Jurkat, Clone E6-1 (cell line): ENCODE data around the gene AUTS2.

Experiments used
- DNase-seq: peaks from one replicate; pipeline ENCODE4 v3.0.0-alpha.2; 2011; ENCODE audit warnings: low read depth, low spot score
- H3K4me3 ChIP-seq: 2 replicates; pipeline ENCODE4 v1.5.1; 2011; ENCODE audit warnings: mild to moderate bottlenecking, low read length, control low read depth, moderate library complexity

The AUTS2 gene

DNA sequence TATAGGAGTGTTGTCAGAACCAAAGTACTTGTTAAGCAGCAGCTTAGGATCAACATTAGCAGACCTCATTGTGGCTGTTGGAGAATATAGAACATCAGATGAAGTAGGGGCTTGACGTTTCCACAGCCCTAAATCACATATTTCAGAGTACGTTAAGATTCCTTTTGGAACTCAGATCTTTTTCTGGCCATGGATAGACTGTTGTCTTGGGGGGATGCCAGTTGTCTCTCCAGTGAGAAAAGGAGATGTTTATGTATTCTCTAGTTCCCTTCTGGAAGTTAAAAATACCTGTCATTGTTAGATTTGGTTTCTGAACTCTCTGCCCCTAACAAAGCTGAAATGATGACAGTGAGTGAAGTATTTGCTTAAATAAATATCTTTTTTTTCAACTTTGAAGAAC is 191.3 kb downstream of the AUTS2 start:
- DNase-seq, result no peak

DNA sequence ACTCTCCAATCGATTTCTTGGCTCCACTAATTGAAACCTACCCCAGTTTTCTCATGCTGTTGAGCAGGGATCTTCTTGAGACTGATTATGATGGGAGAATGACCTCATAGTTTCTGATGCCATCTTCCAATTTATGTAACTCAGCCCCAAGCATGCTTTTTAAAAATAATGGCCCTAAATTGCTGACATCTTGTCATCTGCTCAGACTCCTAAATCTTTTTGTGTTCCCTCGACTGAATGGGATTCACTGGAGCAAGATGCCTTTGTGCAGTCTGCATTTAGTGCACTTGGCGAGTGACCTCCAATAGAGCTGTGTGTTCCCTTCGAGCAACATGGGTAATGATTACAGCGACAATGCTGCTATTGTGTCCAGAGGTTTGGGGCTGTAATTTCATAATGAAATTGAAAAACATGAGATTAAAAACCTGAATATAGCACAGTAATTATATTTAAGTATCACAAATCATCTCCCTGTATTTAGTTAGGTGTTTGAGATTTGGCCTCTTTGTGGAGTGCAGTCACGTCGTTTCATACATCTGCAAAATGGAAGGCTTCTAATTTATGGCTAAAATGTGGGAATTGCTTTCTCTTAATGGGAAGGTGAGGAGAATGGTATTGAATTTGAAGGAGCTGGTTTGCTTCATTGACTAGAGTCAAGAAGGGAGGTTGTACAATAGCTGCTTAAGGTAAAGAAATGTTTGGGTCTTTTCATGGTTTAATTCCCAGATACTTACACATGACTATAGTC is 192.9 kb downstream of the AUTS2 start:
- H3K4me3 ChIP-seq, result no peak overlapping the region
- no peak for DNase-seq

More for the DNA sequence above, 191.3 kb downstream of the AUTS2 start:
- H3K4me3 ChIP-seq, result no peak overlapping the region

DNA sequence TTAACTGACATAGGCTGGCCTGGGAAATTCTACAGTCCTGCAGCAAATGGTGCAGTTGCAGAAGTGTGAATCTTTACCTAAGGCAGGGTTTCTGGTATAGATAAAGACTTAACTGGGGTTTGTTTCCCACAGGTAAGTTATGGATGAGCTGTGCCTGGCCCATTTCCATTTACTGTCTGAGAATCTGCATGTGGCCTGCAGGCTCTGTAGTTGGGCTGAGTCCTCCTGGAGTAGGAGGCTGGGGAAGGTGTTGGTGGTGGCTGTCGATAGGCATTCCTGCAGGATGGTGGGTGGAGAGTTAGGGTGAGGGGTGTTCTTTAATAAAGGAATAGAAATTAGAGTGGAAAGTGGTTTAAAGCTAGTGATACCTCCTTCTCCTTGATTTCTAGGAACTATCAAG is 193.5 kb downstream of the AUTS2 start:
- no peak for DNase-seq
- no peak overlapping the region for H3K4me3 ChIP-seq

DNA sequence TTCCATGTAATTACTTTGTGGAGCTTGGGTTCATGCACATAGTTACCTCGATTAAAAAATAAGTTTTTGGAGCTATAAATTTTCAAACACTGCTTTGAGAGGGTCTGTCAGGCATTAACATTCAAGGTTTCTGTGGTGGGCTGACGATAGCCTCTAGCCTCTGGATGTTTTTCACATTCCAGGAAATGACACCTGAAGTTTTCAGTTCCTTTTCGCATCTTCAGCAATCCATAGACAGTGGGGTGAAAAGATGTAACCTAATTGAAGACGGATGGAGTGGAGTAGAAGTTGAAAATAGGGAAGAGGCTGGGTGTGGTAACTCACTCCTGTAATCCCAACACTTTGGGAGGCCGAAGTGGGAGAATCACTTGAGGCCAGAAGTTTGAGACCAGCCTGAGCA is 197.7 kb downstream of the AUTS2 start:
- H3K4me3 ChIP-seq, result no peak overlapping the region
- no peak for DNase-seq

DNA sequence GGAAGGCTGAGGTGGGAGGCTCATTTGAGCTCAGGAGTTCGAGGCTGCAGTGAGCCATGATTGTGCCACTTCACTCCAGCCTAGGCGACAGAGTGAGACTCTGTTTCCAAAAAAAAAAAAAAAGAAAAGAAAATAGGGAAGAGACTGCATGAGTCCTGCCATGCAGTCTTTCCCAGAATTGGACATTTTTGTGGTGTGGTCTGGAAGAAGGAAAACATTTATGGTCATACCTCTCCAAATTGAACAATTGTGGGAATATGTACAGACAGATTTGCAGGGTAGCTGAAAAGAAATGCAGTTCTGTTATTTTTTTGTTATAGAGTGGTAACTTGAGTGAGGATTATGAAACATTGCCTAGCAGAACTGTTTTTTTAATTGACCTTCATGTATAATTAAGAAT is 198.1 kb downstream of the AUTS2 start:
- H3K4me3 ChIP-seq, result no peak overlapping the region
- no peak for DNase-seq

DNA sequence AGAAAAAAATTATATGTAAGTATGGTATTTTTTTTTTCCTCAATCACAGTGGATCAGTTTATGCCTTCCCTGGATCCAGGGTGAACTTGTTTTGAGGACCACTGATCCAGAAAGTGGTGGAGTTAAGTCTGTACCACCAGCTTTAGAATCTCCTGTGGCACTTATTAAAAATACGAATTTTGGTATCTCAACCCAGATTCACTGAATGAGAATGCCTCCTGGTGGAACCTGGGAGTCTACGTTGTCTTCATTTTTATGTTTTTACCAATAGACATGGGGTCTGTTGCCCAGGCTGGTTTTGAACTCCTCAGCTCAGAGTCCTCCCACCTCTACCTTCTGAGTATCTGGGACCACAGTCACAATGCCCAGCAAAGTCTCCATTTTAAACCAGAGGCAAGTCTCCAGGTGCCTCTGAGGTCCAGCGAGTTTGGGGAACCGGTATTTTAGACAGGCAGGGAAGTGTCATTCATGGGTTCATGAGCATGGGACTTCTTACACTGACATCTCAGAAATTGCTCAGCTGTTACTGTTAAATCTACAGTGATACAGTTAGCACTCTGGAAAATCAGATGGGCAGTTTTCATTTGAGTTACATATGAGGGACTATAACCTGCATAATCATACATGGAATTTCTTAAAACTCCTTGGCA is 200.9 kb downstream of the AUTS2 start:
- no peak overlapping the region for H3K4me3 ChIP-seq
- DNase-seq, result no peak

DNA sequence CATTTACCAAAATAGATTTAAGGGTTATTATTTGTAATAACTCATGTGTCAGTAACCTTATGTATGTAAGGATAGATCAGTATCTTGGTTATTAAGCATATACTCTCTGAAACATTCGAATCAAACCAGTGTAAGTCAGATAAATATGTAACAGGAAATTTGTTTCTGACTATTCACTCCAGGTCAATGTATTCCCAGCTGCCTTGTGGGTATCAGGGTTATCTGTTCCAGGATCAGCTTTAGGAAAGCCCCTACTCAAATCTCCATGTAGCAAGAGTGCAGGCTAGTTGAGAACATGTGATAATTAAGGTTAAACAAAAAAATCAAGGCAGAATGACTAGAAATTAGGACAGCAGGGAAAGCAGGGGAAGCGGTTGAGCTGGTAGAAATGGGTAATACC is 201.7 kb downstream of the AUTS2 start:
- no peak for DNase-seq
- no peak overlapping the region for H3K4me3 ChIP-seq

DNA sequence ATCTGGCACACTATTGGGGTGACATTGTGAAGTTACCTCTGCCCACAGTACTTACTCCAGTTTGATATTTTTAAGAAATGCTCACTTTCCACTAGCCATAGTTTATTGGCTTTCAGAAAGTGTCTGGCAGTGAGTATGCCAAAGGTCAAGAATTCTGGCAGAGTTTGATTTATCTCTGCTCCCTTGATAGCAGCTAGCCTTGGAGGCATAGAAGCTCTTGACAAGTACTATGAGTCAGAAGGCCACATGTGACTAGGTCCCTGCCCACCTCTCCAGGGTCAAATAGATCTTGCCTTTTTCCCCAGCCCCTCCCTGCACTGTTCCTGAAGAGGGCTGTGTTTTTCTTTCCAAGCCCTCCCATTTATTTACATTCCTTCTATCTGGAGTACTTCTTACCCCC is 202.2 kb downstream of the AUTS2 start:
- no peak overlapping the region for H3K4me3 ChIP-seq
- no peak for DNase-seq

DNA sequence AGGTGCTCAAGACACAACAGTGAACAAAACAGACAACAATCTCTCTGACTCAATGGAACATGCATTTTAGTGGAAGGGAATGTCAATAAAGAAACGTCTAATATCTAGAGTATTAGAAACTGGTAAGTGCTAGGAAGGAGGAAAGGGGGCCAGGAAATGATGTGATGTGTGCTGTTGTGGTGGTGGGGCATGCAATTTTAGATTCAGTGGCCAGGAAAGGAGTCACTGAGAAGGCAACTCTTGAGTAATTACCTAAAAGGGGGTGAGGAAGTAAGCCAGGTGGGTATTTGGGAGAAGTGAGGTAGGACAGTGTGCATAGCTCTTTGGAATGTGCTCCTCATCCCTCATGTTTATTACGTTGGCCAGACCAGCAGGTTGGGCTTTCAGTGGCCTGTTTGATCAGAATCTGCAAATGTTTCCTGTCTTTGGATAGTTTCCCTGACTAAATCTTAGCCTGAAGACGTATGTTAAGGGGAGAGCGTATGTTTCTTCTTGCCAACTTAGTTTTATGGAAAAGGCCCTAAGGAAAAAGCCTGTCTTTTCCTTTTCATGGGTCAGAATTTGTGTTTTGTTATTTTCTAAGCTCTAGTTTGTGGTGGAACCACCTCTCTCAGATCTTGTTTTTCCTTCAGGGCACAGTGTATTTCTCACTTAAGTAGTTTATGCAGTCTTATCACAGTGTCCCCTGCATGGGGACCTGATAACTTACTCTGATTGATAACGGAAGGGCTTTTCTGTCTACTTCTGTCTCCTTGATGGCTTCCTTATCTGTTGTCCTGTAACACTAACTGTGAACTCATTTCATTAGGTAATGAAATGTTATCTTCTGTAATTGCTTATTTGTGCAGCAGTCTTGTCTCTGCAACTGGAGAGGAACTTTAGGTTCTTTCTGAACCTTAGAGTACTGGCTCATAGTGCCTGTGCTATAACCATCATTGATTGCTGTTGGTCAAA is 203.7 kb downstream of the AUTS2 start:
- H3K4me3 ChIP-seq, result no peak overlapping the region
- no peak for DNase-seq

DNA sequence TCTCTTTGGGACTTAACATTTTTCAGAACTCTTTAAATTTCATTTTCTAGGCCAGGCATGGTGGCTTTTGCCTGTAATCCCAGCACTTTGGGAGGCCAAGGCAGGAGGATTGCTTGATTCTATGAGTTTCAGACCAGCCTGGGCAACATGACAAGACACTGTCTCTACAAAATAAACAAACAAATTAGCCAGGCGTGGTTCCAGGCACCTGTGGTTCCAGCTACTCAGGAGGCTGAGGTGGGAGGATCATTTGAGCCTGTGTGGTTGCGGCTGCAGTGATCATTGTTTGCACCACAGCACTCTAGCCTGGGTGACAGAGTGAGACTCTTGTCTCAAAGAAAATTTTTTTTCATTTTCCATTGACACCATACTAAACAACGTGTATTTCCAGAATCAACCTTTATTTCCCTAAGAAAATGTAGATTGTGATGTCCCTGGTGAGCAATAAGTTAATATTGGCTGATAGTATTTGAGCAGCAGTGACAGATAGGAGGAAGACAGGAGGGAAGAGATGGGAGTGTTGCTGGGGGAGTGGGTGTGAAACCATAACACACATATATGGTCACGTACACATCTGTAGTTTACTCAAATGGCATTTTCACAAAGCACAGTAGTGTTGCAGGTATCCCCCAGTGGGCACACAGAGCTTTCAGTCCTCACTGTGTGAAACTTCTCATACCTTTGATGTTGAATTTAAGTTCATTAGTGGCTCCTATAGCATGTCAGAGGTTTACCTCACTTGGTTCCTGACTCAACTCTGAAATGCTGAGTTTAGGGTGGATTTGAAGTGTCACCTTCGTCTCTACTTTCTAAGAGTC is 205.6 kb downstream of the AUTS2 start:
- no peak overlapping the region for H3K4me3 ChIP-seq
- DNase-seq, result no peak

DNA sequence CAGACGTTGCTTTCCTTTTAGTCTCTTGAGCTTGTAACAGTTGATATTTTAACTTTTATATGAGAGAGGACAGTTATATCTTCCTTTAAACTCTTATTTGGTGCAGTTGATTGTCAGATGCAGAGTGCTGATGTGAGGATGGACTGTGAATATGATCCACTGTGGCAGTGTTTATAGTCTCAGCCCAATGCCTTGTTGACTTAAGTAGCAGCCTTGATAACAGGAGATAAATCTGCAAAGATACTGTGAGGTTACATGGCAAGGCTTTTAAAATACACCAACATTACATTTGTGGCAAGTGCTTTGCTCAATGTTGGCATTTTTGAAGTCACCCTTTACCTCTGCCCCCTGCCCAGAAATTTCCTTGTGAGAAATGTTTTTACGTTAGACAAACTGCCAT is 206.7 kb downstream of the AUTS2 start:
- DNase-seq, result no peak
- H3K4me3 ChIP-seq, result no peak overlapping the region

DNA sequence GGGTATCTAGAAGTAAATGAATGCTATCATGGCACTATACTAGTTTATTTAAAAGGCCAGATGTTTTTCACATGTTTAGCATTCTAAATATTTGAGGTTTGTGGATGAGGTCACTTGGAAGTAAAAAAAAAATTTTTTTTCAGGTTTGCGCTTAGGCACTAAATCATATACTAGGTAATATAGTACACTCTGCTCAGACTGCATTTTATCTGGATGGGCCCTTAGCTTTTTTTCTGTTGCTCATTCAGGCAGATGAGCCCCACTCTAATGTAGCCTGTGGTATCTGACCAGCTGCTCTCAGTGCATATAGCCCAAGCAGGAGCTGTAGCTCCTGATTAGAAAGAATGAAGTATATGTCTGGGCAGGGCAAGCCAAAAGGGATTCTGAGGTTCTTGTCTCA is 210.1 kb downstream of the AUTS2 start:
- no peak overlapping the region for H3K4me3 ChIP-seq
- DNase-seq, result no peak

DNA sequence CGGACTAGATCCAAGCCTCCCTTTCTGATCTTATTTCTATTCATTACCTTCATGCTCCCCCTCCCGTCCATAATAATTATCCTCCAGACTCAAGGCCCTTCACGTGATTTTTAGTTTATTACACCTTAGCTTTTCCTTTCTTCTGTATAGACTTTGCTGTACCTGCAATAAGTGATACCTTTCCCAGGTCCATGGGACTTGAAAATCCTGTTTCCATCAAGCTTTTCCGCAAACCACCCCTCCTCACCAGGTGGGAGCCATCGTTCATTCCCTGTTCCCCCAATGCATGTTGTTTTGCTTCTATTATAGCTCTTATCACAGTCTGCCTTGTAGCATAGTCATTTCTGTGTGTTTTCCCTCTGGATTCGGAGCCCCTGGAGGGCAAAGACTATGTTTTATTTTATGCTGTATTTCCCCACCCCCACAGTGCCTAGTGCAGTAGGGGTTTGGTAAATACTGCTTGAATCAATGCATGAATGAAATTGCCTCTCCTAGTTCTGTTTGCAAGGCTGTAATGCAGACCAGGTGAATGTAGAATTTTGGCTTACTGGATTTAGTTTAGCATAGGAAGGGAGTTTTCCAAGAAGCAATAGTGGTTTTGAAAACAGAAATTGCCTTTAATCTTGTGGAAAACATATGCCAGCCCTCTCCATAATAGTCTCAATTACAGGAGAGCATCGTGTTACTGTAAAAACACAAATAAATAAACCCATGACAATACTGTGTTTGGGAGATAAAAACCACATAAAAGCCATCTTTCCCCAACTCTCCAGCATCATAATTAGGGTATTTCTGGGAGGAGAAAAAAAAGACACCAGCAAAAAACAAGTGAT is 213.4 kb downstream of the AUTS2 start:
- DNase-seq, result no peak
- H3K4me3 ChIP-seq, result no peak overlapping the region

DNA sequence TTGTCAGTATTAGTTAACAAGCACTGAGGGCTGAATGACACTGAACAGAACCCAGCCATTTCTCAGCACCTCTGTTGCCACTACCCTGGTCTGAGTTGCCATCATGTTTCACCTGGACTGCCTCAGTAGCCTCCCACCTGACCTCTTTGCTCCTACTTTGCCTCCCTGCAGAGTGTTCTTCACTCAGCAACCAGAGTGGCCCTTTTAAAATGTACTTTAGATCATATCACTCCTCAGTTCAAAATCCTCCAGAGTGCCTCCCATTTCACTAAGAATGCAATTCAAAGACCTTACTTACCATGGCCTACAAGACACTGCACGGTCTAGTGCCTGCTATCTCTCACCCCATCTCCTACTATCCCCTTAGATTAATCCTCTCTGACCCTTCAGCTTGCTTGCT is 214.5 kb downstream of the AUTS2 start:
- no peak for DNase-seq
- H3K4me3 ChIP-seq, result no peak overlapping the region

DNA sequence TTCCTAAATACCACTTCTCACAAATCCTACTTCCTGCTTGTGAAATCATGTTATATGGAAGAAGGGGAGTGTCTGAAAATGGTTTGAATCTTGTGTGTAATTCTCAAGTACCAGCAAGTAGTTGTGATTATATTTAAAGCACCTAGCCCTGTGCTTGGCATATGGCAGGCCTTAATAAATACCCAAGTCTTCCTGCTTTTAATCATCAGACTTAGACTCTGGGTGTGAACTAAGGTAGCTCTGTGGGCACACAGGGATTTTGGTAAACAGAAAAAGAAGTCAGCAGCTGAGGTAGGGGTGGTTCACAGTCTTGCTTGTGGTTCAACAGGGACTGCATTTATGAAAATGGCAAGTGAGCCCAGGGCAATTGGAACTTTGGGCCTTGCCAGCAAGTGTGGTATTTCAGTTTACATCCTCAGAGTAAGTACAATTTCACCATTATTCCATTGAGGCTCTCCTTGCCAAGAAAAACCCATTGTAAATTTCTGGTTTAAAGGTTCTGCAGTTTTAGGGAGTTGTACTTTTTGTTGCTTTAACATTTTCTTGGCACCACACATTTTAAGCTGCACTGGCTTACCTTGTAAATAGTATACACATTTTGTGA is 215.5 kb downstream of the AUTS2 start:
- no peak overlapping the region for H3K4me3 ChIP-seq
- no peak for DNase-seq

DNA sequence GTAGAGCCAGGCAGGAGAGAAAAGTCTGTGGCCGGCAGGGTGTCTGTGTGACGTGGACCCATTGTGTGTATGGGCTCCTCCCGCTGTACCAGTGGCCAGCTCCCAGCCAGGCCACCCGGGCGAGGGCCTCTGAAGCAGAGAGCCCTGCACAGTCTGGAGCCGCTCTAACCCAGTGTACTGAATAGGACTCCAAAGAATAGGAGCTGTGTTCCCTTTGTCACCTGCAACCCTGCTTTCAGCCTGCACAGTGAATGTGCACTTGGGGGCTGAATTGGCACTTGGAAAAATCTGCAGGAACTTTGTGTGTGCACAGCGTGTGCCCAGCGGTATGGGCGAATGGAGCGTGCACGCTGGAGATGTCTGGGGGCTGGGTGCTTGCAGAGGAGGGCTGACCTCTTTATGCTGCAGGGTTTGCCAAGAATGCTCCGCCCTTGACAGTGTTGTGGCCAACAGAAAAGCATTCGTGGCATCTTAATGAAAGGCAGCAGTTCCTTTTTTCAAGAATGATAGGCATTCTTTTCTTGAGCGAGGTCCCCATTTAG is 216.2 kb downstream of the AUTS2 start:
- no peak overlapping the region for H3K4me3 ChIP-seq
- DNase-seq, result no peak

DNA sequence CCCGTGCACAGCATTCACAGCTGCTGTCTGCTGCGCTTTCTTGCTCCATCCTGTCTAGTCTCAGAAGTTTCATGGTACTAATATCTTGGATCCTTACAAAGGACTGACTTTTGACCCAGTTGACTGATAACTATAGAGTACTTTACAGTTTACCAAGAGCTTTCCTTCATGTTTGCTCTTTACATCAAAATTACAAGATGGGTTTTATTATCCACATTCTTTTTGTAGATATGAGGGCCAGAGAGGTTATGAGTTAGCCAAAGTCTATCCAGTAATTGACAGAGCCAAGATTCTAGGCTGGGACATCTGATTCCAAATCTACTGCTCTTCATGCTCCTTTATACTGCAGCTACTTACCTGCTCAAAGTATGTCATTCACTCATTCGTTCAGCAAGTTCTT is 218.2 kb downstream of the AUTS2 start:
- no peak for DNase-seq
- no peak overlapping the region for H3K4me3 ChIP-seq

DNA sequence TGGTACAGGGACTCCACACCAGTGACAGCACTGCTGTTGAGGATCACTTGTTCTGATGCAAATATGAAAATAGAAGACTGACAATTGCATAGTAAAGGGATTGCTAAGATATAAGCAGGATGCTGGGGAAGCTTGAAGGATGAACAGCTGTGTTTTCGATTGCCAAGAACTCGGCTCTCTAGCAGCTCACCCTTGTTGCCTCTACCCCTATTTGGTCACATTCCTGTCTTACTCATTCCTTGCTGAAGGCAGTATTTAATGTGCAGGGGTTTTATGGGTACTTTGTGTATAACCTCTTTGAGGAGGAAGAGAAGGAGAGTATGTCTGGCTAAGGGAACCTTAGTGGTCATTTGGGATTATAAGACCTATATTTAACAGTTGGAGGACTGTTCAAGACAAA is 218.8 kb downstream of the AUTS2 start:
- no peak overlapping the region for H3K4me3 ChIP-seq
- DNase-seq, result no peak
